Measurements from ENCODE around the gene LIPE. TPM values are rescaled to one million over a fixed set of nuclear protein-coding genes. Genes with fewer than 3 reads are reported as not detected.

Gene LIPE
- total RNA-seq, 1 donor: 3.0 TPM

- no peak for DNase-seq (ENCODE audit: low read depth)
- no peak overlapping the region for H3K4me3 ChIP-seq (ENCODE audit: low read depth, low read length)
- TF ChIP-seq CTCF (IDR thresholded peaks at IDR 0.05; ENCODE audit: insufficient read depth, low read depth, low read length): no peak
Measured at GRCh38 chr19:42366673-42367072, 60.5 kb downstream of the LIPE start.

GRCh38 chr19:42363614-42364346 lies 63.4 kb downstream of the LIPE start:
- no peak for DNase-seq (ENCODE audit: low read depth)
- no peak for TF ChIP-seq CTCF (IDR thresholded peaks at IDR 0.05; ENCODE audit: insufficient read depth, low read depth, low read length)
- H3K4me3 ChIP-seq (ENCODE audit: low read depth, low read length): no peak overlapping the region

GRCh38 chr19:42362891-42363440 lies 64.2 kb downstream of the LIPE start:
- DNase-seq (ENCODE audit: low read depth): no peak
- no peak for TF ChIP-seq CTCF (IDR thresholded peaks at IDR 0.05; ENCODE audit: insufficient read depth, low read depth, low read length)
- H3K4me3 ChIP-seq (ENCODE audit: low read depth, low read length): no peak overlapping the region

- no peak for DNase-seq (ENCODE audit: low read depth)
- H3K4me3 ChIP-seq (ENCODE audit: low read depth, low read length): no peak overlapping the region
- no peak for TF ChIP-seq CTCF (IDR thresholded peaks at IDR 0.05; ENCODE audit: insufficient read depth, low read depth, low read length)
Measured at GRCh38 chr19:42362342-42362741, 64.8 kb downstream of the LIPE start.

GRCh38 chr19:42361545-42361910 lies 65.7 kb downstream of the LIPE start:
- no peak for TF ChIP-seq CTCF (IDR thresholded peaks at IDR 0.05; ENCODE audit: insufficient read depth, low read depth, low read length)
- H3K4me3 ChIP-seq (ENCODE audit: low read depth, low read length): no peak overlapping the region
- no peak for DNase-seq (ENCODE audit: low read depth)

GRCh38 chr19:42360787-42361544 lies 66.2 kb downstream of the LIPE start:
- no peak overlapping the region for H3K4me3 ChIP-seq (ENCODE audit: low read depth, low read length)
- TF ChIP-seq CTCF (IDR thresholded peaks at IDR 0.05; ENCODE audit: insufficient read depth, low read depth, low read length): no peak
- DNase-seq (ENCODE audit: low read depth): no peak
